Measurements from ENCODE around the gene SUPT20H. TPM values are rescaled to one million over a fixed set of nuclear protein-coding genes. Genes with fewer than 3 reads are reported as not detected.
A peak's percentile ranks its signal among the peaks of the same experiment; 100 is the strongest.

SUPT20H gene
- total and polyA plus RNA-seq, 2 experiments from 2014 or later: 47.5 to 58.3 TPM

DNA sequence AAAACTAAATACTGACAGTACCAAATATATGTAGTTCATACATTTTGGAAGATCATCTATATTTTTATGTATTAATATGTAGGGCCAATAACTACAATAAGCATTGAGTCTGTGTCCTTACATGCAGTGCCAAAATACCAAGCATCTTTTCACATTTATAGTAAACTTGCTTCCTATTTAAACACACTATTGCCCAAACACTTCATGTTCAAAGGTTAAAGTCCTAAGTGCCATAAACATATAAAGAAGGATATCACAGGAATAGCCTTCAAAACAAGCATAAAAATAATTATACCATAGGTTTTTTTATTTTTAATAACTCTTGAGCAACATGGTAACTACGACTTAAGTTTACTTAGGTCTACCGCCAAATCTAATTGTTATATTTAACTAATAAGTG, 31.8 kb downstream of the SUPT20H start:
- no peaks in the 10 kb centered on the region for H3K9me2 ChIP-seq (replicated peaks; ENCODE audit: insufficient read depth)
- H3K79me2 ChIP-seq: no peaks in the 10 kb centered on the region
- 80% methylated on average over 2 of the region's 2 CpGs for WGBS (ENCODE audit: low lambda C conversion rate, missing lambda C conversion rate)
- no peak for DNase-seq (ENCODE audit: low spot score)
- no peak overlapping the region for H3K4me3 ChIP-seq
- H3K9me3 ChIP-seq (ENCODE audit: low read depth): no peaks in the 10 kb centered on the region
- TF ChIP-seq EZH2 (IDR thresholded peaks at IDR 0.05; ENCODE audit: borderline replicate concordance): no peak
- TF ChIP-seq, protein P1, sequence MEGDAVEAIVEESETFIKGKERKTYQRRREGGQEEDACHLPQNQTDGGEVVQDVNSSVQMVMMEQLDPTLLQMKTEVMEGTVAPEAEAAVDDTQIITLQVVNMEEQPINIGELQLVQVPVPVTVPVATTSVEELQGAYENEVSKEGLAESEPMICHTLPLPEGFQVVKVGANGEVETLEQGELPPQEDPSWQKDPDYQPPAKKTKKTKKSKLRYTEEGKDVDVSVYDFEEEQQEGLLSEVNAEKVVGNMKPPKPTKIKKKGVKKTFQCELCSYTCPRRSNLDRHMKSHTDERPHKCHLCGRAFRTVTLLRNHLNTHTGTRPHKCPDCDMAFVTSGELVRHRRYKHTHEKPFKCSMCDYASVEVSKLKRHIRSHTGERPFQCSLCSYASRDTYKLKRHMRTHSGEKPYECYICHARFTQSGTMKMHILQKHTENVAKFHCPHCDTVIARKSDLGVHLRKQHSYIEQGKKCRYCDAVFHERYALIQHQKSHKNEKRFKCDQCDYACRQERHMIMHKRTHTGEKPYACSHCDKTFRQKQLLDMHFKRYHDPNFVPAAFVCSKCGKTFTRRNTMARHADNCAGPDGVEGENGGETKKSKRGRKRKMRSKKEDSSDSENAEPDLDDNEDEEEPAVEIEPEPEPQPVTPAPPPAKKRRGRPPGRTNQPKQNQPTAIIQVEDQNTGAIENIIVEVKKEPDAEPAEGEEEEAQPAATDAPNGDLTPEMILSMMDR (IDR thresholded peaks at IDR 0.05; ENCODE audit: poor library complexity): no peak
- TF ChIP-seq EZH2phosphoT487 (IDR thresholded peaks at IDR 0.05; ENCODE audit: low read depth, severe bottlenecking, unreplicated experiment): no peak
- H3K36me3 ChIP-seq (replicated peaks; ENCODE audit: insufficient read depth, low read depth): no peaks in the 10 kb centered on the region
- H2AFZ ChIP-seq: no peak overlapping the region
- no peak overlapping the region for H3K4me2 ChIP-seq
- no peaks in the 10 kb centered on the region for H3K27me3 ChIP-seq
- no peak overlapping the region for H3K27ac ChIP-seq
- H4K20me1 ChIP-seq (ENCODE audit: insufficient read depth, poor library complexity, severe bottlenecking): peaks cover 2% of the 10 kb centered on the region
- no peaks in the 10 kb centered on the region for H3K4me1 ChIP-seq (ENCODE audit: insufficient read depth)

DNA sequence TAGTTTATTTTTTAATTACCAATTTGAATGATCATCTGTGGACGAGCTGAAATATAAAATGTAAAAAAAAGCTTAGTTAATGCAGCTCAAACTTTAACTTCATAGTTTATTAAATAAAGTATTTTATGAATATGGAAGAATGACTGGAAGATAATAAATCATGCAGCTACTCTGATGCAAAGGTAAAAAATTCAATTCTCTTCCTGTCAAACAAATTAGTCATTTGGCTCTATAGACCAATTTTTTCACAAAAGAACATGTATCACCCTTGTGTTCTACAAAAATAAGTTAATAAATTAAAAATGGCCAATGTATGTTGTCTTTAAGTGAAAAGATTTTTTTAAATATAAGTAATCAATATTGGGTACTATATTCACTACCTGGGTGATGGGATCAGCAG, 32.7 kb downstream of the SUPT20H start:
- Histone ChIP-seq H2AFZ (no peak overlapping the region), H3K36me3 (replicated peaks; ENCODE audit: insufficient read depth, low read depth) (no peaks in the 10 kb centered on the region), H3K79me2 (no peaks in the 10 kb centered on the region), H3K9me2 (replicated peaks; ENCODE audit: insufficient read depth) (no peaks in the 10 kb centered on the region), H3K4me3 (no peak overlapping the region), H3K27me3 (no peaks in the 10 kb centered on the region), H4K20me1 (ENCODE audit: insufficient read depth, poor library complexity, severe bottlenecking) (peaks cover 2% of the 10 kb centered on the region), H3K9me3 (ENCODE audit: low read depth) (no peaks in the 10 kb centered on the region), H3K4me1 (ENCODE audit: insufficient read depth) (no peaks in the 10 kb centered on the region), H3K27ac (no peak overlapping the region), H3K4me2 (no peak overlapping the region)
- 98% methylated on average over 1 of the region's 1 CpG for WGBS (ENCODE audit: low lambda C conversion rate, missing lambda C conversion rate)
- no peak for DNase-seq (ENCODE audit: low spot score)
- TF ChIP-seq, protein P1 (IDR thresholded peaks at IDR 0.05; ENCODE audit: poor library complexity): no peak
- no peak for TF ChIP-seq EZH2phosphoT487 (IDR thresholded peaks at IDR 0.05; ENCODE audit: low read depth, severe bottlenecking, unreplicated experiment)
- no peak for TF ChIP-seq EZH2 (IDR thresholded peaks at IDR 0.05; ENCODE audit: borderline replicate concordance)

DNA sequence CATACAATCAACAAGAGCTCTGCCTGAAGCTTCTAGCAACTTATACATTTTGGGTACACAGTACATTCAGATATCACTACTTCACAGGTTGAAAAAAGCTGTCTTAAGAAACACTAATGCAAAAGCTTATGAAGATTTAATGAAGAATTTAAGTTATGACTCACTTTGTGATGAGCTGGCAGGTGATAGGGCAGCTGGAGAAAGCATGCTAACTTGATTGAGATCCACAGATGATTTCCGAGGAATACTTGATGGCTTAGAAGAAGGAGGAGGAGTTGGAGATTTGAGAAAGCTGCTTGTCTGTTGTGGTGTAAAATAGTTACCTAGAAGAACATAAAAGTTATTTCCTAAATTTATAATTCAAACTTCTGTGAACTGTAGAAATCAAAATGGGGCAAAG, 35.6 kb downstream of the SUPT20H start:
- Histone ChIP-seq H3K27me3 (no peaks in the 10 kb centered on the region), H3K4me3 (no peak overlapping the region), H3K9me2 (replicated peaks; ENCODE audit: insufficient read depth) (no peaks in the 10 kb centered on the region), H3K4me2 (no peak overlapping the region), H3K79me2 (no peaks in the 10 kb centered on the region), H3K4me1 (ENCODE audit: insufficient read depth) (no peaks in the 10 kb centered on the region), H2AFZ (no peak overlapping the region), H4K20me1 (ENCODE audit: insufficient read depth, poor library complexity, severe bottlenecking) (peaks cover 2% of the 10 kb centered on the region), H3K9me3 (ENCODE audit: low read depth) (no peaks in the 10 kb centered on the region), H3K36me3 (replicated peaks; ENCODE audit: insufficient read depth, low read depth) (no peaks in the 10 kb centered on the region), H3K27ac (no peak overlapping the region)
- TF ChIP-seq, protein P1 (IDR thresholded peaks at IDR 0.05; ENCODE audit: poor library complexity): no peak
- TF ChIP-seq EZH2phosphoT487 (IDR thresholded peaks at IDR 0.05; ENCODE audit: low read depth, severe bottlenecking, unreplicated experiment): no peak
- WGBS (ENCODE audit: low lambda C conversion rate, missing lambda C conversion rate): 81% methylated on average over 1 of the region's 1 CpG
- peak; percentile 9 for DNase-seq (ENCODE audit: low spot score)

DNA sequence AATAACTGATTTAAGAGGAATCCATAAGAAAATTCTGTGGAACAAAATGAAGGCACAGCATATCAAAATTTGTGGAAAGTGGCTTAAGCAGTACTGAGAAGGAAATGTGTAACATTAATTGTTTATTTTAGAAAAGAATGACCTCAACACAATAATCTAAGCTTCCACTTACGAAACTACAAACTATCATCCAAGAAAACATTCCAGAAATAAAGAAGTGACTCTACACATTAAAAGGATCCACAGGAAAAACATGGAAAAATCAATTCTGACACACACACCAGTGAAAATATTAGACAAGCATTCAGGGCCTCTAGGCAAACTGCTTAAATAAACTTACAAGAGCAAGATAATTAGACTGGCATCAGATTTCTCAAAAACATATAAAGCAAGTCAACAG, 44.9 kb downstream of the SUPT20H start:
- TF ChIP-seq EZH2phosphoT487 (IDR thresholded peaks at IDR 0.05; ENCODE audit: low read depth, severe bottlenecking, unreplicated experiment) (no peak), EZH2 (IDR thresholded peaks at IDR 0.05; ENCODE audit: borderline replicate concordance) (no peak)
- TF ChIP-seq, protein P1 (IDR thresholded peaks at IDR 0.05; ENCODE audit: poor library complexity): no peak
- H3K4me2 ChIP-seq: no peak overlapping the region
- 65% methylated on average over 1 of the region's 1 CpG for WGBS (ENCODE audit: low lambda C conversion rate, missing lambda C conversion rate)

More for the DNA sequence above, 44.9 kb downstream of the SUPT20H start:
- no peaks in the 10 kb centered on the region for H3K9me3 ChIP-seq (ENCODE audit: low read depth)
- no peaks in the 10 kb centered on the region for H3K79me2 ChIP-seq
- no peaks in the 10 kb centered on the region for H3K27me3 ChIP-seq
- H3K4me3 ChIP-seq: no peak overlapping the region
- peaks cover 4% of the 10 kb centered on the region for H3K36me3 ChIP-seq (replicated peaks; ENCODE audit: insufficient read depth, low read depth)
- no peak overlapping the region for H3K27ac ChIP-seq
- H3K9me2 ChIP-seq (replicated peaks; ENCODE audit: insufficient read depth): no peaks in the 10 kb centered on the region
- DNase-seq (ENCODE audit: low spot score): no peak
- no peaks in the 10 kb centered on the region for H3K4me1 ChIP-seq (ENCODE audit: insufficient read depth)
- no peaks in the 10 kb centered on the region for H4K20me1 ChIP-seq (ENCODE audit: insufficient read depth, poor library complexity, severe bottlenecking)
- no peak overlapping the region for H2AFZ ChIP-seq
